ENCODE measurements around the gene UBAP1L.

GRCh38 chr15:65083262-65083701 is 31.7 kb downstream of the UBAP1L start:
- no peak for TF ChIP-seq USF1 (IDR thresholded peaks at IDR 0.05)
- no peak for TF ChIP-seq MAX (IDR thresholded peaks at IDR 0.05)
- TF ChIP-seq NFIC (IDR thresholded peaks at IDR 0.05): no peak
- TF ChIP-seq, protein P1, sequence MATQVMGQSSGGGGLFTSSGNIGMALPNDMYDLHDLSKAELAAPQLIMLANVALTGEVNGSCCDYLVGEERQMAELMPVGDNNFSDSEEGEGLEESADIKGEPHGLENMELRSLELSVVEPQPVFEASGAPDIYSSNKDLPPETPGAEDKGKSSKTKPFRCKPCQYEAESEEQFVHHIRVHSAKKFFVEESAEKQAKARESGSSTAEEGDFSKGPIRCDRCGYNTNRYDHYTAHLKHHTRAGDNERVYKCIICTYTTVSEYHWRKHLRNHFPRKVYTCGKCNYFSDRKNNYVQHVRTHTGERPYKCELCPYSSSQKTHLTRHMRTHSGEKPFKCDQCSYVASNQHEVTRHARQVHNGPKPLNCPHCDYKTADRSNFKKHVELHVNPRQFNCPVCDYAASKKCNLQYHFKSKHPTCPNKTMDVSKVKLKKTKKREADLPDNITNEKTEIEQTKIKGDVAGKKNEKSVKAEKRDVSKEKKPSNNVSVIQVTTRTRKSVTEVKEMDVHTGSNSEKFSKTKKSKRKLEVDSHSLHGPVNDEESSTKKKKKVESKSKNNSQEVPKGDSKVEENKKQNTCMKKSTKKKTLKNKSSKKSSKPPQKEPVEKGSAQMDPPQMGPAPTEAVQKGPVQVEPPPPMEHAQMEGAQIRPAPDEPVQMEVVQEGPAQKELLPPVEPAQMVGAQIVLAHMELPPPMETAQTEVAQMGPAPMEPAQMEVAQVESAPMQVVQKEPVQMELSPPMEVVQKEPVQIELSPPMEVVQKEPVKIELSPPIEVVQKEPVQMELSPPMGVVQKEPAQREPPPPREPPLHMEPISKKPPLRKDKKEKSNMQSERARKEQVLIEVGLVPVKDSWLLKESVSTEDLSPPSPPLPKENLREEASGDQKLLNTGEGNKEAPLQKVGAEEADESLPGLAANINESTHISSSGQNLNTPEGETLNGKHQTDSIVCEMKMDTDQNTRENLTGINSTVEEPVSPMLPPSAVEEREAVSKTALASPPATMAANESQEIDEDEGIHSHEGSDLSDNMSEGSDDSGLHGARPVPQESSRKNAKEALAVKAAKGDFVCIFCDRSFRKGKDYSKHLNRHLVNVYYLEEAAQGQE (IDR thresholded peaks at IDR 0.05; ENCODE audit: low read depth): no peak
- no peak for TF ChIP-seq CREB1 (IDR thresholded peaks at IDR 0.05; ENCODE audit: low read depth)
